ENCODE data around the gene TMEM200C.
A peak's percentile ranks its signal among the peaks of the same experiment; 100 is the strongest.
"Not testable (repeated sequence)": the region's sequence is repeated elsewhere in the genome, so short reads cannot be mapped to it uniquely, and the experiment has no call there.

TMEM200C gene

GRCh38 chr18:5891854-5892215, 3.5 kb downstream of the TMEM200C start:
- no peak for DNase-seq (ENCODE audit: low spot score)

GRCh38 chr18:5891184-5891853, 4.0 kb downstream of the TMEM200C start:
- DNase-seq (ENCODE audit: low spot score): no peak

GRCh38 chr18:5890331-5891183, 4.8 kb downstream of the TMEM200C start:
- DNase-seq (ENCODE audit: low spot score): no peak

GRCh38 chr18:5885361-5885760, 10.0 kb downstream of the TMEM200C start:
- no peak for DNase-seq (ENCODE audit: low spot score)

- no peak for DNase-seq (ENCODE audit: low spot score)
Observed at GRCh38 chr18:5884375-5884774, 10.9 kb downstream of the TMEM200C start.

- DNase-seq (ENCODE audit: low spot score): peak; percentile 37
Observed at GRCh38 chr18:5879479-5879882, 15.8 kb downstream of the TMEM200C start.

- DNase-seq (ENCODE audit: low spot score): no peak
Observed at GRCh38 chr18:5876891-5877290, 18.4 kb downstream of the TMEM200C start.

GRCh38 chr18:5874336-5874735, 21.0 kb downstream of the TMEM200C start:
- no peak for DNase-seq (ENCODE audit: low spot score)

GRCh38 chr18:5872886-5873285, 22.4 kb downstream of the TMEM200C start:
- no peak for DNase-seq (ENCODE audit: low spot score)

GRCh38 chr18:5871426-5871825, 23.9 kb downstream of the TMEM200C start:
- no peak for DNase-seq (ENCODE audit: low spot score)

- DNase-seq (ENCODE audit: low spot score): peak; percentile 70
Observed at GRCh38 chr18:5868218-5868854, 27.0 kb downstream of the TMEM200C start.

GRCh38 chr18:5865521-5865920, 29.8 kb downstream of the TMEM200C start:
- no peak for DNase-seq (ENCODE audit: low spot score)

GRCh38 chr18:5862127-5862526, 33.2 kb downstream of the TMEM200C start:
- DNase-seq (ENCODE audit: low spot score): not testable (repeated sequence)

GRCh38 chr18:5857180-5857579, 38.1 kb downstream of the TMEM200C start:
- DNase-seq (ENCODE audit: low spot score): no peak

GRCh38 chr18:5853253-5853652, 42.1 kb downstream of the TMEM200C start:
- DNase-seq (ENCODE audit: low spot score): no peak

GRCh38 chr18:5851998-5852397, 43.3 kb downstream of the TMEM200C start:
- no peak for DNase-seq (ENCODE audit: low spot score)

GRCh38 chr18:5842653-5843052, 52.7 kb downstream of the TMEM200C start:
- DNase-seq (ENCODE audit: low spot score): no peak

GRCh38 chr18:5841518-5841917, 53.8 kb downstream of the TMEM200C start:
- DNase-seq (ENCODE audit: low spot score): no peak

- DNase-seq (ENCODE audit: low spot score): no peak
Observed at GRCh38 chr18:5840547-5840946, 54.8 kb downstream of the TMEM200C start.

GRCh38 chr18:5840025-5840424, 55.3 kb downstream of the TMEM200C start:
- no peak for DNase-seq (ENCODE audit: low spot score)

- no peak for DNase-seq (ENCODE audit: low spot score)
Observed at GRCh38 chr18:5839102-5839501, 56.2 kb downstream of the TMEM200C start.

All from globus pallidus (tissue), 1 donor.